ENCODE measurements around the gene C14orf119.

Gene C14orf119

GRCh38 chr14:23149745-23150144 is 54.4 kb downstream of the C14orf119 start:
- no peak for DNase-seq
- Histone ChIP-seq H3K4me3 (ENCODE audit: low read depth, low read length) (no peak overlapping the region), H3K27ac (no peak overlapping the region), H3K27me3 (replicated peaks) (peaks cover 3% of the 10 kb centered on the region), H3K36me3 (replicated peaks) (no peaks in the 10 kb centered on the region)
- in situ Hi-C loops (cut with HindIII; ENCODE audit: low pct_ligation_motif_present, low sequenced_read_pairs): no loop called here
- TF ChIP-seq CTCF (IDR thresholded peaks at IDR 0.05; ENCODE audit: low read depth, low read length, missing control alignments): no peak
